Mucosa of descending colon (tissue), 3 donors: ENCODE data around the gene CSRP3. TPM values are rescaled to one million over a fixed set of nuclear protein-coding genes. Genes with fewer than 3 reads are reported as not detected.

Experiments used
- ATAC-seq: fragments of 200-7000 bp; cut with Tn5 transposase; one replicate; pipeline ENCODE4 v1.9.1; 2020; ENCODE audit warnings: mild to moderate bottlenecking, moderate library complexity
- DNase-seq, 3 donors: peaks; one replicate each; pipeline ENCODE4 v3.0.0-alpha.2; 2020
- H3K36me3 ChIP-seq: fragments of 200-600 bp; one replicate; pipeline ENCODE4 v1.8.0; 2021; ENCODE audit warnings: low read depth, mild to moderate bottlenecking
- H3K4me1 ChIP-seq: fragments of 200-600 bp; one replicate; pipeline ENCODE4 v1.8.0; 2021; ENCODE audit warnings: low read depth, mild to moderate bottlenecking
- H3K4me3 ChIP-seq: fragments of 200-600 bp; one replicate; pipeline ENCODE4 v1.8.0; 2021; ENCODE audit warnings: mild to moderate bottlenecking
- H3K9me3 ChIP-seq: fragments of 200-600 bp; one replicate; pipeline ENCODE4 v1.8.0; 2021; ENCODE audit warnings: mild to moderate bottlenecking
- intact Hi-C, 2 donors: fragments of 100-400 bp; cut with DNase I in 1 of 2; cut with micrococcal nuclease in 1 of 2; formaldehyde crosslinking; loops; one replicate each; pipeline versions ENCODE4 v1.11.0 to v1.11.1; 2022; cut with DNase I, micrococcal nuclease
- total RNA-seq, 3 donors: library from RNA; stranded (reverse); fragmentation: NEBNext Ultra II Directional in 2 of 3; extraction: Animal tissue kit (Norgen Biotek cat#: 25700) in 2 of 3; gene quantifications; one replicate each; pipeline versions ENCODE4 v1.2.1 to v1.2.4, GENCODE V29; 2021 to 2023
- TF ChIP-seq, protein P1 (sequence below): fragments of 200-600 bp; IDR thresholded peaks from one replicate; pipeline ENCODE4 v1.8.0; 2022; ENCODE audit warnings: antibody characterized with exemption, mild to moderate bottlenecking
- donor health status: DM: no; HTN: no; CAD: no; lungs with moderate emphysema.
- donor health status: DM: no; HTN: no; CAD: no.
- donor health status: DM: no; HTN: yes; CAD: no.

CSRP3 gene
- total RNA-seq, 3 donors from 2014 or later = 0.94 TPM; not detected in 2

DNA sequence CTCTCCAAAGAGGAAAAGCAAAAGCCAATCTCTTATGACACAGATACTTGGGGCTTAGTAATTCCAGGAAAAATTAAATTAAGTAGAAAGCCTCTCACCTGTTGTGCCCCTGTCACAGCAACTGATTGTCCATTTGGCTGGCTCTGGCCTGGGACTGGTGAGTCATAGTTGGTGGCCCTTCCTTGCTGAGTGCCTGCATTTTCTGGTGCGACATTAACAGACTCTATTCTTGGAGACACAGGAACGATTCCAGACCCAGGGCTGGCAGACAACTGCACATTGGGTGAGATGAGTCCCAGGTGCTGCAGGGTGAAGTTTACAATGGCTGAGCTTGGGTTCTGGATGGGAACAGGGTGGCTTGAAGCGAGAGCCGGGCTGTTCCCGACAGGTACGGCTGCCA lies 23.3 kb upstream of the CSRP3 start:
- intact Hi-C loops = no loop called here
- no peak overlapping the region for H3K4me3 ChIP-seq
- peak; percentile 37 for ATAC-seq
- no peaks in the 10 kb centered on the region for H3K9me3 ChIP-seq
- peak in 1 of 3 donors; percentile 36 for DNase-seq
- H3K36me3 ChIP-seq = no peaks in the 10 kb centered on the region
- TF ChIP-seq, protein P1, sequence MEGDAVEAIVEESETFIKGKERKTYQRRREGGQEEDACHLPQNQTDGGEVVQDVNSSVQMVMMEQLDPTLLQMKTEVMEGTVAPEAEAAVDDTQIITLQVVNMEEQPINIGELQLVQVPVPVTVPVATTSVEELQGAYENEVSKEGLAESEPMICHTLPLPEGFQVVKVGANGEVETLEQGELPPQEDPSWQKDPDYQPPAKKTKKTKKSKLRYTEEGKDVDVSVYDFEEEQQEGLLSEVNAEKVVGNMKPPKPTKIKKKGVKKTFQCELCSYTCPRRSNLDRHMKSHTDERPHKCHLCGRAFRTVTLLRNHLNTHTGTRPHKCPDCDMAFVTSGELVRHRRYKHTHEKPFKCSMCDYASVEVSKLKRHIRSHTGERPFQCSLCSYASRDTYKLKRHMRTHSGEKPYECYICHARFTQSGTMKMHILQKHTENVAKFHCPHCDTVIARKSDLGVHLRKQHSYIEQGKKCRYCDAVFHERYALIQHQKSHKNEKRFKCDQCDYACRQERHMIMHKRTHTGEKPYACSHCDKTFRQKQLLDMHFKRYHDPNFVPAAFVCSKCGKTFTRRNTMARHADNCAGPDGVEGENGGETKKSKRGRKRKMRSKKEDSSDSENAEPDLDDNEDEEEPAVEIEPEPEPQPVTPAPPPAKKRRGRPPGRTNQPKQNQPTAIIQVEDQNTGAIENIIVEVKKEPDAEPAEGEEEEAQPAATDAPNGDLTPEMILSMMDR = no peak
- H3K4me1 ChIP-seq = no peaks in the 10 kb centered on the region

DNA sequence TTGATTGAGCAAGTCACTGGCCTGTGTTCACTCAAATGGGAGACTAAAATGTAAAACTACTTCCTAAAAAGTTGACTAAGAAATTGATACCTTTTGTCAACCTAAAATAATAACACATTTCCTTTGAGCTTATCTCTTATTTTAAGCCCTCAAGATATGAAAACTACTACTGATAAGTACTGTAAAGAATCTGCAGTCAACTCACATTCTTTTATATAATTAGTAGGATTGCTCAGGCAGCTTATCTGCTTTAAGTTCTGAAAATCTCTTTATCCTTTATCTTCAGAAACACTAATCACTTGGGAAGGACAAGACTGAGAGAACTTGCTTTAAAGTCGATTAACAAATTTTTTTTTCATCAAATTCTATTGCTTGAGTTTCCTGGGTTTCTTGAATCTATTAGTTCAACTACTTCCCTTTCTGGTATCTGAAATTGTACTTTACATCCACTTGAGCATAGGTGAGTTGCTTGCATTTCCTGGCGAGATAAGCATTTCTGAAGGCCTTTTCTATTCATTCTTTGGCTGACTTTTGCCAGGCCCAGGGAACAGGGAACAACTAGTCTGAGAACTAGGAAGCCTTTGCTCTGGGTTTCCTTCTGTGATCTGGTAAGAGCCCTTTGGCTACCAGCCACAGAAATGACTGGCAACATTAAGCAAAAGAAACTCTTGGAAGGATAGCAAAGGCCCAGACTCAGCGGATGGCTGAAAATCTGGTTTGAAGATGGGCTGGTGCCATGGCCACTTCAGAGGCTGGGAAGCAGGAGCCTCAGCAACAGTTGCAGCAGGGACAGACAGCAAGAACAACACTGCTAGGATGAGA lies 19.3 kb upstream of the CSRP3 start:
- H3K9me3 ChIP-seq = no peaks in the 10 kb centered on the region
- no peaks in the 10 kb centered on the region for H3K4me1 ChIP-seq
- DNase-seq (no peak), ATAC-seq (no peak)
- TF ChIP-seq, protein P1 = no peak
- H3K36me3 ChIP-seq = no peaks in the 10 kb centered on the region
- H3K4me3 ChIP-seq = no peak overlapping the region
- intact Hi-C loops = no loop called here

DNA sequence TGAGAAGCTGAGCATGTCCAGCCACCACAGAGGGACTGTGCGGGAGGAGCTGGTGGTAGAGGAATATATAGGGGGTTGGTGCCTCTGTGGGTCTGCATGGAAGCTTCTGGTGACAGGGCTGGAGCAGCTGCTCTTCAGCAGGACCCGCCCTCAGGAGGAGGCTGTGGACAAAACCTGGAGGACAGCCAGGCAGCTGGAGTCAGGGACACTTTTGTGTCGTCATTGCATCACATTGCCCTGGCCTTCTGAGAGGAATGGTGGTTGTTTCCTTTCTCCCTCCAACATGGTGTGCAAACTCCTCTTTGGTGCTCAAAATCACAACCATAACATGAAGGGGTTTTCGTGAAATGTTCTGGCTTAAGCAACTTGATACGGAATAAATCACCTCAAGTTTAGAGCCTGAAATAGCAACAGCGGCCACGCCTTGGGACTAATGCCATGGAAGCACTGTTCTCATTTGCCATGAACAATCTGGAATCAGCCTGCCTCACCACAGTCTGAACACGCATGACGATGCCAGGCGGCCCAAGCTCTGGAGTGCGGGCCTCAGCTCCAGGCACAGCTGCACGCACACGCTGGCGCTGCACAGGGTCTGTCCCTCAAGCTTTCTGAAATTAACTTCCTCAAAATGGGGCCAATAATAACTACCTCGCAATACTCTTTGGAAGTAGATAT lies 17.1 kb upstream of the CSRP3 start:
- intact Hi-C loops = no loop called here
- DNase-seq (peak in 2 of 3 donors; percentile 17 to 38), ATAC-seq (peak; percentile 19)
- no peak overlapping the region for H3K4me3 ChIP-seq
- TF ChIP-seq, protein P1 = no peak
- no peaks in the 10 kb centered on the region for H3K4me1 ChIP-seq
- H3K36me3 ChIP-seq = no peaks in the 10 kb centered on the region
- no peaks in the 10 kb centered on the region for H3K9me3 ChIP-seq

DNA sequence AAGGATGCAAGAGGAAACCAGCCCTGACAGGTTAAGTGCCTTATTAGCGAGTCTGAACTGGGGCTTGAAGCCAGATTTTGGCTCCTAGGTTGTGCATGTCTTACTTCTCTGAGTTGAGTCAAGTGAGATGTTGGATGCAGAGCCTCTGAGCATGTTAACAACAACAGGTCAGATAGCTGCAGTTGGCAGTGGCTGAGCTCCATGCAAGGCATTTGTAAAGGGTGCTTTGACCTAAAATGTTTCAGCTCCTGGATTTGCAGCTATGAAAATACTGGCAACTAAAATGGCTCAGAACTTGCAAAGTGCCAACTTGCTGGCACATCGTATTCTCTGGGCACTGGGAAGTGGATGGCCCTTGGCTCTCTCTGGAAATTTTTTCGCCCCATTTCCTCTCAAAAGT lies 16.4 kb upstream of the CSRP3 start:
- no peak overlapping the region for H3K4me3 ChIP-seq
- DNase-seq (no peak), ATAC-seq (no peak)
- TF ChIP-seq, protein P1 = no peak
- H3K4me1 ChIP-seq = no peaks in the 10 kb centered on the region
- no peaks in the 10 kb centered on the region for H3K9me3 ChIP-seq
- no peaks in the 10 kb centered on the region for H3K36me3 ChIP-seq
- intact Hi-C loops = no loop called here

DNA sequence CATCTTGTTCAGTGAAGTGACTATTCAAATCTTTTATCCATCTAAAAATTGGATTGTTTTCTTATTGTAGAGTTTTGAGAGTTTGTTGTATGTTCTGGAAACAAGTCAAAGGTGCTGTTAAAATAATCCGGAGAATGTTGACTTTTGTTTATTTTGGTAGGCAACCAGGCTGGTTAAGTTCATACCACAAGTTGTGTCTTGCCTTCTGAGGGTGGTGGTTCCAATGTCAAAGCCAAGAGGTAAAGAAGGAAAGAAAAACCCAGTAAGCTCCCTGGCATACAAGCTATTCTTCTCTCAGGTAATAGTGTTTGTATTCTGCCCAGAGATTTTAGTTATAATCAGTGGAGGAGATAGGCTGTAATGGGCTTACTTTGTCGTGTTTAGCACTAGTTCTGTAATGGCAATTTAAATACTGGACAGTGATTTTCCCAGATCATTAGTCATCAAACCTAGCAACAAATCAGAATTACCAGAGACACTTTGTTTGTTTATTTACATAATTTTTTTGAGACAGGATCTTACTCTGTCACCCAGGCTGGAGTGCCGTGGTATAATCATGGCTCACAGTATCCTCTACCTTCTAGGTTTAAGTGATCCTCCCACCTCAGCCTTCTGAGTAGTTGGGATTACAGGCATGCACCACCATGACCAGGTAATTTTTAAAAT lies 15.1 kb upstream of the CSRP3 start:
- no peak overlapping the region for H3K4me3 ChIP-seq
- DNase-seq = no peak
- H3K4me1 ChIP-seq = no peaks in the 10 kb centered on the region
- intact Hi-C loops = no loop called here
- TF ChIP-seq, protein P1 = no peak
- no peaks in the 10 kb centered on the region for H3K36me3 ChIP-seq
- no peak for ATAC-seq
- H3K9me3 ChIP-seq = no peaks in the 10 kb centered on the region
